Endothelial cell of umbilical vein (primary cell): ENCODE results near the gene MOK. TPM values are rescaled to one million over a fixed set of nuclear protein-coding genes. Genes with fewer than 3 reads are reported as not detected.

ENCODE experiments used
- BruUV-seq: library from RNA; stranded (reverse); fragments of 400-500 nt; replicated peaks from 2 replicates; lab custom pipeline; 2021; lab: Mats Ljungman, UMichigan
- CTCF ChIA-PET: fragments of 300-600, 350-600 bp; sonication (Branson Sonifier 250); formaldehyde crosslinking; loops from one replicate; lab custom pipeline; 2021; ENCODE audit warnings: antibody characterized with exemption, inconsistent platforms; lab: Charles Lee
- POLR2A ChIA-PET: fragments of 300-600, 350-600 bp; sonication (Branson Sonifier 250); formaldehyde crosslinking; loops from one replicate; lab custom pipeline; 2021; ENCODE audit warnings: antibody characterized with exemption, inconsistent platforms; lab: Charles Lee
- DNase-seq: peaks from one replicate; pipeline ENCODE4 v3.0.0-alpha.2; 2011; ENCODE audit warnings: low read depth, low spot score
- FAIRE-seq: peaks from 2 replicates; lab custom pipeline; 2011; peaks lifted over from hg19 to GRCh38; lab: Jason Lieb, UNC
- H2AFZ ChIP-seq: 2 replicates; pipeline ENCODE4 v1.6.0; 2012; ENCODE audit warnings: low read depth, low read length, control low read depth, inconsistent platforms
- H3K27ac ChIP-seq: 2 replicates; pipeline ENCODE4 v1.5.1; 2011; ENCODE audit warnings: low read depth, mild to moderate bottlenecking, control low read depth, low read length, moderate library complexity; ENCODE audit not compliant: insufficient read depth
- H3K27me3 ChIP-seq, 2 experiments: 2 replicates each; pipeline versions ENCODE4 v1.6.0 to v1.6.1; 2011; ENCODE audit warnings: low read length in 2 of 2, mixed read lengths in 1 of 2; ENCODE audit not compliant: control insufficient read depth in 2 of 2, insufficient read depth in 2 of 2
- H3K36me3 ChIP-seq, 2 experiments: 2 replicates in 1 of 2; 3 replicates in 1 of 2; pipeline ENCODE4 v1.5.1; 2011; ENCODE audit warnings: low read length in 2 of 2, mild to moderate bottlenecking in 1 of 2, moderate library complexity in 1 of 2; ENCODE audit not compliant: control insufficient read depth in 2 of 2, insufficient read depth in 2 of 2; ENCODE audit errors: extremely low read depth in 1 of 2
- H3K4me1 ChIP-seq: 3 replicates; pipeline ENCODE4 v1.5.1; 2011; ENCODE audit warnings: mild to moderate bottlenecking, low read length; ENCODE audit not compliant: control insufficient read depth, insufficient read depth; ENCODE audit errors: extremely low read depth
- H3K4me2 ChIP-seq: 2 replicates; pipeline ENCODE4 v1.6.1; 2011; ENCODE audit warnings: low read length, control low read depth, mixed read lengths; ENCODE audit not compliant: insufficient read depth
- H3K4me3 ChIP-seq, 3 experiments: fragments of 200-600 bp in 1 of 3; sonication (generic), shearing (Covaris generic) in 1 of 3; replicated peaks in 1 of 3; 2 replicates each; pipeline ENCODE4 v1.5.1; 2011 to 2016; ENCODE audit warnings: control low read depth in 3 of 3, low read length in 3 of 3, mild to moderate bottlenecking in 2 of 3, inconsistent platforms in 1 of 3, low read depth in 1 of 3, moderate library complexity in 1 of 3; ENCODE audit not compliant: insufficient read depth in 1 of 3
- H3K79me2 ChIP-seq: 2 replicates; pipeline ENCODE4 v1.6.0; 2012; ENCODE audit warnings: low read length, inconsistent platforms; ENCODE audit not compliant: control insufficient read depth, insufficient read depth
- H3K9ac ChIP-seq: replicated peaks from 2 replicates; pipeline ENCODE3; 2011; ENCODE audit warnings: low read length, control low read depth; ENCODE audit not compliant: insufficient read depth; ENCODE audit errors: extremely low read depth
- H3K9me1 ChIP-seq: replicated peaks from 3 replicates; pipeline ENCODE4 v1.6.0; 2011; ENCODE audit warnings: mild to moderate bottlenecking, low read length; ENCODE audit not compliant: control insufficient read depth, insufficient read depth; ENCODE audit errors: extremely low read depth
- H3K9me3 ChIP-seq: replicated peaks from 2 replicates; pipeline ENCODE4 v1.5.1; 2012; ENCODE audit warnings: low read length, inconsistent platforms; ENCODE audit not compliant: control insufficient read depth, insufficient read depth
- H4K20me1 ChIP-seq: replicated peaks from 2 replicates; pipeline ENCODE3; 2011; ENCODE audit warnings: mild to moderate bottlenecking, low read length; ENCODE audit not compliant: control insufficient read depth, insufficient read depth; ENCODE audit errors: extremely low read depth
- EZH2 ChIP-seq: IDR thresholded peaks from 2 replicates; pipeline ENCODE4 v1.6.1; 2012; ENCODE audit warnings: borderline replicate concordance, low read depth, mild to moderate bottlenecking, moderate library complexity, low read length, inconsistent platforms; ENCODE audit not compliant: severe bottlenecking
- FOS ChIP-seq: IDR thresholded peaks from 2 replicates; pipeline ENCODE4 v1.6.1; 2011; ENCODE audit warnings: mild to moderate bottlenecking, low read length, moderate library complexity, borderline replicate concordance; ENCODE audit not compliant: insufficient read depth
- GATA2 ChIP-seq: IDR thresholded peaks from 2 replicates; pipeline ENCODE4 v1.7.0; 2011; ENCODE audit warnings: low read depth, mild to moderate bottlenecking, moderate library complexity, mixed read lengths, low read length; ENCODE audit not compliant: insufficient read length, insufficient read depth
- JUN ChIP-seq: IDR thresholded peaks from 2 replicates; pipeline ENCODE4 v1.6.1; 2011; ENCODE audit warnings: borderline replicate concordance, low read depth; ENCODE audit not compliant: insufficient read length, insufficient read depth
- MYC ChIP-seq: IDR thresholded peaks from one replicate; pipeline ENCODE4 v1.6.1; 2011; ENCODE audit warnings: mild to moderate bottlenecking, low read depth, low read length
- POLR2A ChIP-seq: IDR thresholded peaks from 2 replicates; pipeline ENCODE4 v1.6.1; 2012; ENCODE audit warnings: low read depth, mild to moderate bottlenecking, control low read depth, low read length
- POLR2AphosphoS5 ChIP-seq: IDR thresholded peaks from 2 replicates; pipeline ENCODE4 v1.6.1; 2012; ENCODE audit warnings: low read depth, mild to moderate bottlenecking, control low read depth, low read length, moderate library complexity; ENCODE audit not compliant: insufficient read depth
- dilution Hi-C: fragments of 300-500 bp; cut with MboI; formaldehyde crosslinking; loops from one replicate; pipeline ENCODE4 v1.15.0; 2019; ENCODE audit warnings: low sequenced_read_pairs; ENCODE audit not compliant: extremely low pct_ligation_motif_present
- intact Hi-C: fragments of 100-400 bp; cut with micrococcal nuclease; formaldehyde crosslinking; loops from one replicate; pipeline ENCODE4 v1.10.0; 2022
- polyA plus RNA-seq, 4 experiments: library from polyadenylated mRNA; depleted of rRNA in 3 of 4; stranded (reverse) in 3 of 4; unstranded in 1 of 4; fragments of >200 nt; gene quantifications; 2 replicates each; pipeline versions ENCODE4 v1.2.1 to v1.2.3, GENCODE V29; 2011 to 2012; ENCODE audit warnings: missing spikeins in 1 of 4
- total RNA-seq: library from RNA; stranded (reverse); gene quantifications from 2 replicates; pipeline ENCODE4 v1.2.3, GENCODE V29; 2021
- TF ChIP-seq, protein P1 (sequence below): IDR thresholded peaks from 2 replicates; pipeline ENCODE4 v1.6.1; 2011; ENCODE audit not compliant: insufficient read depth, insufficient read length
- TF ChIP-seq, protein P2 (sequence below), 2 donors: IDR thresholded peaks; 1 replicate in 1 of 2; 2 replicates in 1 of 2; pipeline ENCODE4 v1.5.1; 2011; ENCODE audit warnings: low read length in 2 of 2, mild to moderate bottlenecking in 2 of 2, moderate library complexity in 2 of 2, control low read depth in 1 of 2, inconsistent platforms in 1 of 2, low read depth in 1 of 2; ENCODE audit not compliant: insufficient read depth in 1 of 2; ENCODE audit errors: extremely low read depth in 1 of 2

MOK gene
- total and polyA plus RNA-seq, 2 donors (not counting 3 experiments of a cell fraction or from before 2014, with no cell fraction given) = 6.1 to 8.6 TPM

DNA sequence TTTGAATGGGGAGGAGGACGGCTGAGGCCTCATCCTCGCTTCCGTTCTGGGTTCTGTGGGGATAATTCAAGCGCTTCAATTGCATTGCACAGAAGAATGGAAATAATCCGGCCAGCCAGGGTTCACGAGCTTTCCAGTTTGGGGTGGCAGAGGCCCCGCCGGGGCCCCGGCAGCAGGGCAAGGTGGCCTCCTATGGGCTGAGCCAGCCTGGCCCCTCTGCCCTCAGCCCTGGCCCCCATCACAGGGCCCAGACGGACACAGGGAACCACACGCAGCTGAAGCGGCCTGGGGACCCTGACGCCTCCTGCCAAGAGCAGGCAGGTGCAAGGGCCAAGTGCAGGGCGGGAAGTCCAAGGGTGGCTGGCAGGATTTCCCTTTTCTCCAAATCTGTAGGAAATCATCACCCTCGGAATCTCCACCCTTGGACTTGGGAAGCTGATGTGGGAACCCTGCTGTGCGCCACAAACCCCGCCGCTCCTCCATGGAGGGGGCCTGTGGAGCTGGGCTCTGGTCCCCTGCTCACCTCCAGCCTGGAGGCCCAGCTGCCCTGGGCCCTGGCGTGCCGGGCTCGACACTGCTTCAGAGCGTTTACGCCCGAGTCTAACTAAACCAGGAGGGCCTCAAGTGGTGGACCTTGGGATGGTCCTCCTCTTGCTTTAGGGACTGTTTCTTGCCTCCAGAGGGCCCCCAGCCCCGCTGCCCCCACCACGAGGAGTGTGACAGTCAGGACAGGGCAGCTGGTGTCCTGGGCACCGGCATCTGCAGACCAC, 78.4 kb downstream of the MOK start:
- DNase-seq (no peak), FAIRE-seq (no peak)
- ChIA-PET POLR2A (no interaction called here), CTCF (interaction anchor here (0.6 to 0.7 kb wide), 2 partner anchors 10 to 88 kb away, joined by 3 read pairs; no protein-coding TSS in a partner anchor)
- H4K20me1 ChIP-seq = no peaks in the 10 kb centered on the region
- no TSS peak for BruUV-seq
- no peaks in the 10 kb centered on the region for H3K9me3 ChIP-seq
- TF ChIP-seq, protein P1, sequence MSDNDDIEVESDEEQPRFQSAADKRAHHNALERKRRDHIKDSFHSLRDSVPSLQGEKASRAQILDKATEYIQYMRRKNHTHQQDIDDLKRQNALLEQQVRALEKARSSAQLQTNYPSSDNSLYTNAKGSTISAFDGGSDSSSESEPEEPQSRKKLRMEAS = no peak
- TF ChIP-seq POLR2AphosphoS5 (no peak), JUN (no peak), POLR2A (no peak), FOS (no peak), EZH2 (no peak), GATA2 (no peak), MYC (no peak)
- TF ChIP-seq, protein P2, sequence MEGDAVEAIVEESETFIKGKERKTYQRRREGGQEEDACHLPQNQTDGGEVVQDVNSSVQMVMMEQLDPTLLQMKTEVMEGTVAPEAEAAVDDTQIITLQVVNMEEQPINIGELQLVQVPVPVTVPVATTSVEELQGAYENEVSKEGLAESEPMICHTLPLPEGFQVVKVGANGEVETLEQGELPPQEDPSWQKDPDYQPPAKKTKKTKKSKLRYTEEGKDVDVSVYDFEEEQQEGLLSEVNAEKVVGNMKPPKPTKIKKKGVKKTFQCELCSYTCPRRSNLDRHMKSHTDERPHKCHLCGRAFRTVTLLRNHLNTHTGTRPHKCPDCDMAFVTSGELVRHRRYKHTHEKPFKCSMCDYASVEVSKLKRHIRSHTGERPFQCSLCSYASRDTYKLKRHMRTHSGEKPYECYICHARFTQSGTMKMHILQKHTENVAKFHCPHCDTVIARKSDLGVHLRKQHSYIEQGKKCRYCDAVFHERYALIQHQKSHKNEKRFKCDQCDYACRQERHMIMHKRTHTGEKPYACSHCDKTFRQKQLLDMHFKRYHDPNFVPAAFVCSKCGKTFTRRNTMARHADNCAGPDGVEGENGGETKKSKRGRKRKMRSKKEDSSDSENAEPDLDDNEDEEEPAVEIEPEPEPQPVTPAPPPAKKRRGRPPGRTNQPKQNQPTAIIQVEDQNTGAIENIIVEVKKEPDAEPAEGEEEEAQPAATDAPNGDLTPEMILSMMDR (IDR thresholded peaks at IDR 0.05; ENCODE audit: extremely low read depth in 1 of 2, insufficient read depth in 1 of 2, low read depth in 1 of 2, low read length in 2 of 2) = no peak
- H3K27ac ChIP-seq = no peak overlapping the region
- no peak overlapping the region for H3K4me3 ChIP-seq
- no peaks in the 10 kb centered on the region for H3K9me1 ChIP-seq
- no peak overlapping the region for H3K4me2 ChIP-seq
- no peak overlapping the region for H2AFZ ChIP-seq
- no peaks in the 10 kb centered on the region for H3K79me2 ChIP-seq
- no peaks in the 10 kb centered on the region for H3K36me3 ChIP-seq
- no peak overlapping the region for H3K9ac ChIP-seq
- intact Hi-C loops = no loop called here
- dilution Hi-C loops = no loop called here
- no peaks in the 10 kb centered on the region for H3K27me3 ChIP-seq
- H3K4me1 ChIP-seq = no peaks in the 10 kb centered on the region
